ENCODE data around the gene RAB10. TPM values are rescaled to one million over a fixed set of nuclear protein-coding genes. Genes with fewer than 3 reads are reported as not detected.

Gene RAB10
- total and polyA plus RNA-seq, 2 of the 13 experiments (the other 11 are each of a cell fraction or from before 2014, with no cell fraction given): 48.2 to 120 TPM

DNA sequence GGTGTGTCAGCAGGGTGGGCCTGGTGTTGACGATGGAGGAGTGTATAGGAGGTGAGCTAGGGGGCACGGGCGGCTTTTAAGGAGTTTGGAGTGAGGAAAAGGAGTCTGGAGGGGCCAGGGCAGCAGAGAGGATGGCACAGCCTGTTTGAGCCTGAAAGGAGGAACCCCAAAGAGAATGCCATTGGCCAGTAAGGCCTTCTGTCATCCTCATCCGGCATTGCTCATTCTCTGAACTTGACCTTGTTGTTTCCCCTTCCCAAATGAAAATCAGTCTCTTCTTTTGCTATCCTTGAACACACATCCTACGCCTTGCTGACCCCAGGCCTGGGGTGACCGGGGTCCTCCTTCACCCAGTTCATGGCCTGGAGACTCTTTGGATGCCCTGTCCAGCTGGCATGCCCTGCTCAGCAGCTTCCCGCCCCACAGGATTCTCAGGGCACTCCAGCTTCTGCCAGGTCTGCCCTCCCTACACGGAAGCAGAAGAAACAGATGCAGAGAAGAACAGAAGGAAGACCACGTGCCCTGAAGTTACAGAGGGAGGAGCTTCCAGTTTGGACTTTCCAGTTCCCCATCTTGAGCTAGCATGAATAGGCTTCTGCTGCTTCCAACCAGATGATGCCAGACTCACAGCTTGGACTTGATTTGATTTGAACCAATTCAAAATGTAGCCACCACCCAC is 31.1 kb upstream of the RAB10 start:
- peaks cover 53% of the 10 kb centered on the region for H3K4me1 ChIP-seq (ENCODE audit: insufficient read depth, low read length)
- H3K27ac ChIP-seq (ENCODE audit: extremely low read length, insufficient read depth, low read length): no peak overlapping the region
- no peaks in the 10 kb centered on the region for H3K79me2 ChIP-seq (ENCODE audit: insufficient read depth, low read length)
- no peak overlapping the region for H3K4me3 ChIP-seq (replicated peaks in 1 of 3; ENCODE audit: insufficient read depth in 1 of 3, low read depth in 2 of 3, low read length in 3 of 3)
- no peak overlapping the region for H3K4me2 ChIP-seq (ENCODE audit: low read depth, low read length)
- no peak overlapping the region for H2AFZ ChIP-seq (ENCODE audit: low read length)
- FAIRE-seq (no peak), ATAC-seq (no peak), DNase-seq (ENCODE audit: low spot score) (no peak)
- POLR2A ChIA-PET: interaction anchor here (0.9 kb wide), 1 partner anchor 9 kb away, joined by 4 read pairs; no protein-coding TSS in a partner anchor
- in situ Hi-C loops (cut with HindIII; ENCODE audit: extremely low pct_ligation_motif_present, low pct_unique_long_range_greater_than_20kb): no loop called here
- no peaks in the 10 kb centered on the region for H4K20me1 ChIP-seq (ENCODE audit: insufficient read depth, low read length)
- no peaks in the 10 kb centered on the region for H3K36me3 ChIP-seq (replicated peaks in 1 of 2; ENCODE audit: control insufficient read depth in 1 of 2, insufficient read depth in 2 of 2, low read length in 2 of 2)
- CTCF ChIA-PET (ENCODE audit: low intra/inter-chr PET ratio, low total read pairs): no interaction called here
- H3K9ac ChIP-seq (ENCODE audit: insufficient read depth, low read depth, low read length): no peak overlapping the region
- BruUV-seq (replicated peaks): no TSS peak
- H3K9me3 ChIP-seq (ENCODE audit: low read length): no peaks in the 10 kb centered on the region
- no peak for TF ChIP-seq NFKBIZ (CRISPR knock-in tag; IDR thresholded peaks at IDR 0.05)
- TF ChIP-seq ZFP37 (CRISPR knock-in tag; IDR thresholded peaks at IDR 0.05; ENCODE audit: borderline replicate concordance): no peak
- WGBS (ENCODE audit: low lambda C conversion rate): 51% methylated on average over 9 of the region's 9 CpGs
- peaks cover 0 to 8% of the 10 kb centered on the region in 2 experiments; a peak in 3 of 5 replicates for H3K27me3 ChIP-seq (ENCODE audit: control insufficient read depth in 1 of 2, insufficient read depth in 2 of 2, low read length in 2 of 2)
- intact Hi-C loops (cut with micrococcal nuclease; ENCODE audit: unreplicated experiment): no loop called here

DNA sequence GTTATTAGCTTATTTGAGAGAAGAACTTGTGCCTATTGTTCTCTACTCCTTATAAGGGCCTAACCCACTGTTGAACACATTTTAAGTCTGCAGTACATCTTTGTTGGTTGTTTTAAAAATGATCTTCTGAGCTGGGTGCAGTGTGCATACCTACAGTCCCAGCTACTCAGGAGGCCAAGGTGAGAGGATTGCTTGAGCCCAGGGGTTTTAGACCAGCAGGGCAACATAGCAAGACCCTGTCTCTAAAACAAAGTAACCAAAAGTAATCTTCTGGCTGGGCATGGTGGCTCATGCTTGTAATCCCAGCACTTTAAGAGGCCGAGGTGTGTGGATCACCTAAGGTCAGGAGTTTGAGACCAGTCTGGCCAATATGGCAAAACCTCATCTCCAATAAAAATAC is 25.8 kb upstream of the RAB10 start:
- no TSS peak for BruUV-seq (replicated peaks)
- no peak overlapping the region for H3K4me2 ChIP-seq (ENCODE audit: low read depth, low read length)

More for the DNA sequence above, 25.8 kb upstream of the RAB10 start:
- ChIA-PET POLR2A (no interaction called here), CTCF (ENCODE audit: low intra/inter-chr PET ratio, low total read pairs) (no interaction called here)
- Histone ChIP-seq H3K4me3 (replicated peaks in 1 of 3; ENCODE audit: insufficient read depth in 1 of 3, low read depth in 2 of 3, low read length in 3 of 3) (no peak overlapping the region), H2AFZ (ENCODE audit: low read length) (no peak overlapping the region), H3K36me3 (replicated peaks in 1 of 2; ENCODE audit: control insufficient read depth in 1 of 2, insufficient read depth in 2 of 2, low read length in 2 of 2) (no peaks in the 10 kb centered on the region), H3K27ac (ENCODE audit: extremely low read length, insufficient read depth, low read length) (no peak overlapping the region), H3K4me1 (ENCODE audit: insufficient read depth, low read length) (peaks cover 34% of the 10 kb centered on the region), H3K9ac (ENCODE audit: insufficient read depth, low read depth, low read length) (no peak overlapping the region), H3K27me3 (ENCODE audit: control insufficient read depth in 1 of 2, insufficient read depth in 2 of 2, low read length in 2 of 2) (peaks cover 0 to 2% of the 10 kb centered on the region in 2 experiments; a peak in 2 of 5 replicates), H3K79me2 (ENCODE audit: insufficient read depth, low read length) (no peaks in the 10 kb centered on the region), H3K9me3 (ENCODE audit: low read length) (no peaks in the 10 kb centered on the region), H4K20me1 (ENCODE audit: insufficient read depth, low read length) (no peaks in the 10 kb centered on the region)
- in situ Hi-C loops (cut with HindIII; ENCODE audit: extremely low pct_ligation_motif_present, low pct_unique_long_range_greater_than_20kb): no loop called here
- no peak for FAIRE-seq
- WGBS (ENCODE audit: low lambda C conversion rate): 75% methylated on average over 1 of the region's 1 CpG
- intact Hi-C loops (cut with micrococcal nuclease; ENCODE audit: unreplicated experiment): no loop called here
- TF ChIP-seq, protein P1, sequence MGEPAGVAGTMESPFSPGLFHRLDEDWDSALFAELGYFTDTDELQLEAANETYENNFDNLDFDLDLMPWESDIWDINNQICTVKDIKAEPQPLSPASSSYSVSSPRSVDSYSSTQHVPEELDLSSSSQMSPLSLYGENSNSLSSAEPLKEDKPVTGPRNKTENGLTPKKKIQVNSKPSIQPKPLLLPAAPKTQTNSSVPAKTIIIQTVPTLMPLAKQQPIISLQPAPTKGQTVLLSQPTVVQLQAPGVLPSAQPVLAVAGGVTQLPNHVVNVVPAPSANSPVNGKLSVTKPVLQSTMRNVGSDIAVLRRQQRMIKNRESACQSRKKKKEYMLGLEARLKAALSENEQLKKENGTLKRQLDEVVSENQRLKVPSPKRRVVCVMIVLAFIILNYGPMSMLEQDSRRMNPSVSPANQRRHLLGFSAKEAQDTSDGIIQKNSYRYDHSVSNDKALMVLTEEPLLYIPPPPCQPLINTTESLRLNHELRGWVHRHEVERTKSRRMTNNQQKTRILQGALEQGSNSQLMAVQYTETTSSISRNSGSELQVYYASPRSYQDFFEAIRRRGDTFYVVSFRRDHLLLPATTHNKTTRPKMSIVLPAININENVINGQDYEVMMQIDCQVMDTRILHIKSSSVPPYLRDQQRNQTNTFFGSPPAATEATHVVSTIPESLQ (CRISPR knock-in tag; conservative IDR thresholded peaks at IDR 0.05): no peak
- TF ChIP-seq ZNF121 (CRISPR knock-in tag; IDR thresholded peaks at IDR 0.05): peak; percentile 74
- DNase-seq (ENCODE audit: low spot score): no peak
- no peak for ATAC-seq

Data from HepG2 (cell line).